Dedifferentiated amniotic fluid mesenchymal stem cell (primary cell): ENCODE results near the gene ZNF17.
"Not testable (repeated sequence)": the region's sequence is repeated elsewhere in the genome, so short reads cannot be mapped to it uniquely, and the experiment has no call there.

Source experiments
- DNase-seq: peaks from one replicate; pipeline ENCODE4 v3.0.0-alpha.2; 2016; ENCODE audit errors: extremely low spot score

The ZNF17 gene

DNA sequence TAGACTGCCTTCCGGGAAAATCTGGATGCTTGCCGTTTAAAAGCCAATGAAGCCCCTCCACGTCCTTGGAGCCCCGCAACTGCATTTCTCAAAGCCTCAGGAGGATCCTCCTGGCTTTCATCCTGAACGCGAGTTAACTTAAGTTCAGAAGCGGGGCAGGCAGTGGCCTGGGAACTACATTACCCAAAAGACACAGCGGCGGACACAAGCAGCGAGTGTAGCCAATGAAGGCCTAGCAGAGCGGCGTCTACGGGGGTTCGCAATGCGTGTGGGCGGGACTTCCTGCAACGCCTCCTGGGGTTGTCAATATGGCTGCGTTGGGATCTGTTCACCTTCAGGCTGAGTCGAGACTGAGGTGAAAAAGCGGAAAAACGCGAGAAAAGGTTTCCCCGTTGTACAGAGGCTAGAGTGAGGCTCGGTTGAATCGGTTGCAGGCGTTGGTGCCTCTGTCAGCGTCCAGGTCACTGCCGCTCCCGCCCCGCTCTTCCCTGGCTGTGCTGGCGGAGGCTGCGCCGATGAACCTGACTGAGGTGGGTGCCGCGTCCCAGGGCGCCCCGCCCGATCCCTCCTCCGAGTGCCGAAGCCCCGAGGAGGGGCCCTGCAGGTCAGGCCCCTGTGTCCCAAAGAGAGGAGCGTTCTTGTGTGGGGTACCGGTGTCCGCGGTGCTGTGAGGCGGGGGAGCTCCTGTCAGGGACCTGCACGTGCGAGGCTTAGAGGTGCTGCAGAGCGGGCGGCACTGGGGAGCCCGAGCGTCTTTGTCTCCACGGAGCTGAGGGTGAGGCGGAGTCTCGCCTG lies at the start of gene ZNF17:
TSS of gene ZNF17 (plus strand) at position 285 of the 795 bp plus-strand sequence. CDS start 2,455 bp downstream, outside the sequence.
- peak; percentile 96 for DNase-seq

DNA sequence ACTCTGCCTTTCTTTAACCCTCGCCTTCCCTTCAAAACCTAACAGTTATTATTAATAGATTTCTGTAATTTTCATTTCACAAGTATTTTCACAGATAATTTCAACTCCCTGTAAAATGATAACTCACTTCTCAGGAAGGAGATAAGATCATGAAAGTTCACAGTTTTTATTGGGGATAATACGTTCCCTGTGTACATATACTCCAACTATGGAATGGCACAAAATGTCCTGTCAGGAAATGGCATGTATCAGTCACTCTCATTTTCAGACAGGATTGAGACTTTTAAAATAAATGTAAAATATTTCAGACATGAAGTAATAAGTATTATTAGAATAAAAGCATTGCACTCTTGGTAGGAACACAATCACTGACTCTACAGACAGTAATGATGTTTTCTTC lies 48.5 kb upstream of the ZNF17 start:
- no peak for DNase-seq

- peak; percentile 100 for DNase-seq
Measured at GRCh38 chr19:57362997-57363687, 47.8 kb upstream of the ZNF17 start, which contains the start of the genes TRAPPC2B and ZNF547. TRAPPC2B (plus strand) TSS chr19:57363551; CDS start chr19:57364834, 1,283 bp downstream. ZNF547 (plus strand) TSS chr19:57363551; CDS start chr19:57368556, 5,005 bp downstream.

DNA sequence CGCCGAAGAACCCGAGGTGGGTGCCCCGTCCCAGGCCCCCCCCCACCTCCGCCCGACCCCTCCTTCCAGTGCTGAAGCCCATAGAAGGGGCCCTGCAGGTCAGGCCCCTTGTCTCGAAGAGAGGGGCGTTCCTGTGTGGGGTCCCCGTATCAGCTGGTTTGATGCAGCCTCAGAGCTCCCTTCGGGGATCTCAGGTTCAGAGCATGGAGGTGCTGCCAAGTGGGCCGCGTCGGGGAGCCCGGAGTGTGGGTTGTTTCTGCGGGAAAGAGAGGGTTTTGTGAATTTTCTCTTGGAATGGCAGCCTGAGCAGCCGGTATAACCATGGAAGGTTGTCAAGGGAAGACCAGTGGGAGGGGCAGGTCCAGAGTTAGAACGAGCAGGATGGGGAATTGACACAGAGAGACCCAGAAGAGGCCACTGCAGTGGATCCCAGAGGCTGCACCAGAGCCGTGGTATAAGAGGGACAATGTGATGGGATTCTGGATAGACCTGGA lies 47.2 kb upstream of the ZNF17 start:
- peak; percentile 20 for DNase-seq

GRCh38 chr19:57366776-57367175 lies 44.2 kb upstream of the ZNF17 start:
- DNase-seq: no peak

GRCh38 chr19:57374179-57374578 lies 36.8 kb upstream of the ZNF17 start:
- no peak for DNase-seq

GRCh38 chr19:57374647-57375046 lies 36.3 kb upstream of the ZNF17 start:
- not testable (repeated sequence) for DNase-seq

GRCh38 chr19:57376151-57376550 lies 34.8 kb upstream of the ZNF17 start:
- DNase-seq: no peak

DNA sequence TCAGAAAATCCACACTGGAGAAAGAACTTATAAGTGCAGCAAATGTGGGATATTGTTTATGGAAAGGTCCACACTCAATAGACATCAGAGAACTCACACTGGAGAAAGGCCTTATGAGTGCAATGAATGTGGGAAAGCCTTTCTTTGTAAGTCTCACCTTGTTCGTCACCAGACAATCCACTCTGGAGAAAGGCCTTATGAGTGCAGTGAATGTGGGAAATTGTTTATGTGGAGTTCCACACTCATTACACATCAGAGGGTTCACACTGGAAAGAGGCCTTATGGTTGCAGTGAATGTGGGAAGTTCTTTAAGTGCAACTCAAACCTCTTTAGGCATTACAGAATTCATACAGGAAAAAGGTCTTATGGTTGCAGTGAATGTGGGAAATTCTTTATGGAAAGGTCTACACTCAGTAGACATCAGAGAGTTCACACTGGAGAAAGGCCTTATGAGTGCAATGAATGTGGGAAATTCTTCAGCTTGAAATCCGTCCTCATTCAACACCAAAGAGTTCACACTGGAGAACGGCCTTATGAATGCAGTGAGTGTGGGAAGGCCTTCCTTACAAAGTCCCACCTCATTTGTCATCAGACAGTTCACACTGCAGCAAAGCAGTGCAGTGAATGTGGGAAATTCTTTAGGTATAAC lies 33.3 kb upstream of the ZNF17 start:
- no peak for DNase-seq

DNA sequence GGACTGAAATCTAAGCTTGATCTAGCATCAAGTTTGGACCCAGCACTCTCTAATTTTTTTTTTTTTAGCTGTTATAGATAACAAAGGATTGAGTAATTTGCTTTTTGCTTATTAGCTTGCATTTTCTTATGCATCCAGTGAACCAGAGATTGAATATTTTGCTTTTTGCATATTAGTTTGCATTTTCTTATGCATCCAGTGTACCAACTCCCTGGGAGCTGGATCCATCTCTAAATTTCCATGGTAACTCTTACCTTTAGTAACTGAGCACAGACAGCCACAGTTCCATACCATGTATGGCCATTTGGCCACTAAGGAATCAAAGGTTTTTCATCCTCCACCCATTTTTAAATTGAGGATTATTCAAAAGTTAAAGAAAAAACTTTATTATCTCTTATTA lies 30.0 kb upstream of the ZNF17 start:
- DNase-seq: no peak

DNA sequence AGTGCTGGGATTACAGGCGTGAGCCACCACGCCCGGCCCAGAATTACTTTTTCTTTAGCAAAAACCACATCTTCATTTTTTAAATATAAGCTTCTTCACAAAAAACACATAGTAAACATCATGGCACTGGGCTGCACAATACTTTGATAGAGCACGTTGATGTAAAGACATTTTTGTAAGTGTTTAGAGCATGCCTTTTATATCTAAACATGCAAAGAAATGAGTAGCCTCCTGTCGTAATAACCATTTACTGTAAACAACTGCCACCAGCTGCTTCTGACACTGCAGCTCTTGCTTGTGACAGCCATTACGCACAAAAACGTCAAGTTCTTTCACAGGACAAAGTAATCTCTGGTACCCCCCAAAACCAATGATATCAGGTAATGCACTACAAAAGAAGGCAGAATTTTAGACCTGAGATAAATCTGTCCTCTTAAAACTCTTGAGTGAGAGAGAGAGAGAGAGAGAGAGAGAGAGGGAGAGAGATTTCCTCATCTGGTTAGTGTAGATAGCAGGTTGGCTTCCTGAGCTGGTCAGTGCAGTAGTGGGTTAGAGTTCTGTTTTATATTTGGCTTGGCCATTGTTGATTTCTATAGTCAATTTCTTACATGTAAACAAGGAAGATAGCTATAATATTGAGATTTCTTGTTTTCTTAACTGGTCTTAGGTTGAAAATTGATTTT lies 28.0 kb upstream of the ZNF17 start:
- DNase-seq: no peak

DNA sequence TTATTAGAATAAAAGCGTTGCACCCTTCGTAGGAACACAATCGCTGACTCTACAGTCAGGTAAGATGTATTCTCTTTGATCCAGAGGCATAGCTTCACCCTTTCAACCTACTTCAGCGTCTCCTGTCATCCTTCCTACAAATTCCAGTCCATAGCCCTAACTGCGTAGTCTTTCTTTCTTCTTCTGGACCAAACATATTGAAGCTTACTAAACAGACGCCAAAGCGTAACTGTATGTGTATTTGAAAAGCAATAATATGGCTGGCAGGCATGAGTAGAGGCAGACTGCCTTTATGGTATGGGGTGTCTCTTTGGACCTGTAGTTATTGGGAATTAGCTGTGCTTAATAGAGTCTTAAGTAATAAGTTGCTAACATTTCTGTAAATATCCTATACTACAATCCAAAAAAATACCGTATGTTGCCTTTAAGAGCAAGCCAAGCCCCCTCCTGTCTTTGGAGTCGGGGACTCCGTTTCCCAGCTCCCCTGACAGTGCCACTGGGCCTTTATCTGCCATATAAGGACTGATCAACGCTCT lies 21.7 kb upstream of the ZNF17 start:
- no peak for DNase-seq

DNA sequence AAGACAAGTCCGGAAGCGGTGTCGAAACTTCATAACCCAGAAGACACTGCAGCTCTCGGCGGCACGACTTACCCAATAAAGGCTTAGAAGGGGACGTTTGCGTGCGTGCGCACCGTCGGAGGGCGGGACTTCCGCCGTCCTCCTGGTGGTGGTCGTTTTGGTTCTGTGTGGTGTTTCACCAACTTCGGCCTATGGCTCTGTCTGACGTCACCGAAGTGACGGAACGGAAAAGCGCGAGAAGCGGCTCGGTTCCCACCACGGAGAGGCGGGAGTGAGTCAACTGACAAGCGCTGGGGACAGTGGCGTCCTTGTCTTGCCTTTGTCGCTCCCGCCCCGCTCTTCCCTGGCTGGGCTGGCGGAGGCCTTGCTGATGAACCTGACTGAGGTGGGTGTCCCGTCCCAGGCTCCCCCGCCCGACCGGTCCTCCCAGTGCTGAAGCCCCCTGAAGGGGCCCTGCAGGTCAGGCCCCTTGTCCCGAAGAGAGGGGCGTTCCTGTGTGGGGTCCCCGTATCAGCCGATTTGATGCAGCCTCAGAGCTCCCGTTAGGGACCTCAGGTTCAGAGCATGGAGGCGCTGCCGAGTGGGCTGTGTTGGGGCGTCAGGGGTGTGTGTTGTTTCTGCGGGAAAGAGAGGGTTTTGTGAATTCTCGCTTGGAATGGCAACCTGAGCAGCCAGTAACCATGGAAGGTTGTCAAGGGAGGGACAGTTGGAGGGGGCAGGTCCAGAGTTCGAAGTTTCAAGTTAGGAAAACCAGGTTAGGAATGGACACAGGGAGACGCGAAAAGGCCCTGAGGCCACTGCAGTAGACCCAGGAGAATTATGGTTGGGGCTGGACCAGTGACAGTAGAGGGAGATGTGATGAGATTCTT lies 21.0 kb upstream of the ZNF17 start, which contains the start of gene ZNF548:
TSS of gene ZNF548 (plus strand) at position 125 of the 869 bp plus-strand sequence. CDS start at position 371, 246 bp downstream.
- DNase-seq: peak; percentile 97

GRCh38 chr19:57395710-57396109 lies 15.3 kb upstream of the ZNF17 start:
- DNase-seq: no peak

GRCh38 chr19:57398868-57399267 lies 12.1 kb upstream of the ZNF17 start:
- no peak for DNase-seq

GRCh38 chr19:57403737-57404563 lies 7.0 kb upstream of the ZNF17 start:
- DNase-seq: no peak

GRCh38 chr19:57406516-57407123 lies 4.3 kb upstream of the ZNF17 start:
- peak; percentile 55 for DNase-seq

DNA sequence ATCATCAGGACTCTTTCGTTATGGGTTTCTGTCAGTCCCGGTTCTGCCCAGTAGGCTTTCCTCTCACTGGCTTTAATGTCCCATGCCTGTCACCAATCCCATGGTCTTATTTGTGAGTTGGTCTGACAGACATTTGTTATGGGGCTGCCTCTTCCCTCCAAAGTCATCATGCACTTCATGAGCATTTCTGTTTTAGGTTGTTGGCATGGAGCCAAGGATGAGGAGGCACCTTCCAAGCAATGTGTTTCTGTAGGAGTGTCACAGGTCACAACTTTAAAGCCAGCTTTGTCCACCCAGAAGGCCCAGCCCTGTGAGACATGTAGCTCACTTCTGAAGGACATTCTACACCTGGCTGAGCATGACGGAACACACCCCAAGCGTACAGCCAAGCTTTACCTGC lies 8.5 kb downstream of the ZNF17 start:
- DNase-seq: no peak

DNA sequence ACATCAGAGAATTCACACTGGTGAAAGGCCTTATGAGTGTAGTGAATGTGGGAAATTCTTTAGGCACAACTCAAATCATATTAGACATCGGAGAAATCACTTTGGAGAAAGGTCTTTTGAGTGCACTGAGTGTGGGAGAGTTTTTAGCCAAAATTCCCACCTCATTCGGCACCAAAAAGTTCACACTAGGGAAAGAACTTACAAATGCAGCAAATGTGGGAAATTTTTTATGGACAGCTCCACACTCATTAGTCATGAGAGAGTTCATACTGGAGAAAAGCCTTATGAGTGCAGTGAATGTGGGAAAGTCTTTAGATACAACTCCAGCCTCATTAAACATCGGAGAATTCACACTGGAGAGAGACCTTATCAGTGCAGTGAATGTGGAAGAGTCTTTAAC lies 10.1 kb downstream of the ZNF17 start:
- DNase-seq: no peak
